COR-L47 (cell line): Measurements from ENCODE around the gene APMAP.

Experiments
- DNase-seq: peaks from one replicate; lab custom pipeline; 2025; lab: John Stamatoyannopoulos, UW

APMAP gene

DNA sequence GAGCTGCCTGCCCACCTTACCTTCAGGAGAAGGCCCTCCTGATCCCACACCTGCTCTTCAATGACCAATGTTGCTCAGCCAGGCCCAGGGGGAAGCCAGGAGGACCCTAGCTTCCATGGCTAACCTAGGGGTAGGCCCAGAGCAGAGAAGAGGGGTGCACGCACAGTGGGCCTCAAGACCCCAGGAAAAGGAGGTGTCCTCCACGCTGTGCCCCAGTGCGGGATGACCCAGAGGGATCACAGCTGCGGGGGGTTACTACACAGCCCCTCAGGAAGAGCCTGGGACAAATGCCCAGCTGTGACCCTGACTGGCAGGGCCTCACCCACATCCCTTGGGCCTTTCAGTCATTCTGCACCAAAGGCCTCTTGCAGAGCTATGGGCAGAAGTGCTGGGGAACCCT lies 31.6 kb upstream of the APMAP start:
- DNase-seq, result no peak

DNA sequence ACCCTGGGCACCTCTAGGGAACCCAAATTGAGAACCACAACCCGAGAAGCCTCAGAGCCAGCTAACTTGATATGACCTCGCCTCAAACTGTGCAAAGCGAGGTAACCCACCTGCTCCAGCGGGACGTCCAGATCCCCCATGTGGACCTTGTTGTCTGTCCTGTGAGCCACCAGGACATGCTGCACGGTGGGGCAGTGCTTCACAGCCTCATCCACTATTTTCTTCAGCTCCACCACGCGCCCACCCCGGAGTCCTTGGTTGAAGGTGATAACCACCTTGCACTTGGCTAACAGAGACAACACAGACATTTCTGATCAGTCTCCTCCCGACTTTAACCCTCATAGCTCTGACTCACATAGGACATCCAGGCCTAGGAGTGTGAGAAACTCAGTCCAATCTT lies 30.8 kb upstream of the APMAP start:
- DNase-seq, result no peak

DNA sequence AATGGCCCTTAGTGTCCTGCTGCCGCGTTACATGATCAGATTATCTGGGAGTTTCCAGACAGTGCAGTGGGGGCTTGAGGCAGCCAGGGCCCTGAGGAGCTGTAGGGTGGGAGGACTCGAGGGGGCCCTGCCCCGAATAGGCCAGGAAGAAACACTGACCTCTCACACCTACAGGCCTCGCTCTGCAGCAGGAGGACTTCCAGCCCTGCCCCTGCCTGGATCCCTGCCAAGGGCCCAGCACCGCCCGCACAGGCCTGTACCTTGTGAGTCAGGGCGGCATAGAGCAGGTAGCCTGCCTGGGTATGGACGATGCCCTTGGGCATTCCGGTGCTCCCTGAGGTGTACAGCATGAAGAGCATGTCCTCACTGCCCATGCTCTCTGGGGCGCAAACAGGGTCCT lies 30.1 kb upstream of the APMAP start:
- no peak for DNase-seq

DNA sequence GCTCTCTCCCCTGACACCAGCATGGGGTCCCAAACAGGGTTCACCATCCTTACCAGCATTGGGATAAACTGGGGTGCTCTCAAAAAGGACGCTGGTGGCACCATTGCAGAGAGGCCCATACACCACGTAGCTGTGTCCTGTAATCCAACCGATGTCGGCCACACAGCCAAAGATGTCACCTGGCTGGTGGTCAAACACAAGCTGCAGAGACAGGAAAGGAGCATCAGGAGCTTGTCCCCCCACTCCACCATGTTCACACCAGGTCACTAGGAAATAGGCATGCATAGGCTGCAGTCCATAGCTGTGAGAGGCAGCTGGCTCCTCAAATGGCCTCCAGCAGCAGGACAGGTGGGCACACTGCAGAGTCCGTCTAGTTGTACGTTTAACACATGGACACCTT lies 28.8 kb upstream of the APMAP start:
- DNase-seq, result no peak

GRCh38 chr20:25020901-25021301 lies 28.4 kb upstream of the APMAP start:
- no peak for DNase-seq

DNA sequence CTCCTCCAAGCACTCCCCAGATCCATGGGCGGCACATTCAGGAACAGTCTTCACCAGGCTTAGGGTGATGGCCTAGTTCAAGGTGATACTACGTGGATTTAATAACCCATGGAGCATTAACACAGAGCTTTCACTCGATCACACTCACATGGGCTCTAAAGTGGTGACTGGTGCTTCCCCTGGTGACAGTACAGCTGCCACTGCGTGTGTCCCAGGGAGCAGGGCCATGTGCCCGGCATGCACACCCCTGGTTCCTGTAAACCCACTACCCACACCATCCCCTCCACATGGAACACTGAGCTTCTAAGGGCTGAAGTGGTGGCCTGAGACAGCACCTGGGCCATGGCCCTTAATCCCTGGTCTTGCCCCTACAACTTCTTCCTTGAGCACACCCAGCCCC lies 27.8 kb upstream of the APMAP start:
- DNase-seq, result no peak

- no peak for DNase-seq
Observed at GRCh38 chr20:25019381-25020155, 27.0 kb upstream of the APMAP start.

GRCh38 chr20:25018841-25019240 lies 26.3 kb upstream of the APMAP start:
- DNase-seq, result no peak

GRCh38 chr20:25018425-25018824 lies 25.9 kb upstream of the APMAP start:
- DNase-seq, result no peak

GRCh38 chr20:25017257-25017803 lies 24.8 kb upstream of the APMAP start:
- peak; percentile 92 for DNase-seq

- no peak for DNase-seq
Observed at GRCh38 chr20:25016471-25016870, 23.9 kb upstream of the APMAP start.

DNA sequence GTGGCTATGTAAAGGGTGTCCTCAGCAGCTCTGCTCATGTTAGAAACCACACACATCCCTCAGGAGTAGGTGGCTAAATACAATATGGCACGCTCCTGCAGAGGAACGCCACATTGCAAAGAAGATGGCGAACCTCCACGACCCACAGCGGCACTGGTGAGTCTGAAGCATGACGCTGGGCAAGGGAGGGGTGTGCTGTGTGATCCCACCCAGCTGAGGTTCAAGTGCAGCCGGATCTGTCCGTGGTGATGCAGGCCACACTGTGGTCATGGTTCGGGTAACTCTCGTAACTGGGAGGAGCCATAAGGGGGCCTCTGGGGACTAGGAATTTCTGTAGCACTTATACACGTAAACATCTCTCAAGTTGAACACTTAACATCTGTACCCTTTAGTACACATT lies 23.4 kb upstream of the APMAP start:
- DNase-seq, result no peak

- no peak for DNase-seq
Observed at GRCh38 chr20:25014816-25015215, 22.3 kb upstream of the APMAP start.

DNA sequence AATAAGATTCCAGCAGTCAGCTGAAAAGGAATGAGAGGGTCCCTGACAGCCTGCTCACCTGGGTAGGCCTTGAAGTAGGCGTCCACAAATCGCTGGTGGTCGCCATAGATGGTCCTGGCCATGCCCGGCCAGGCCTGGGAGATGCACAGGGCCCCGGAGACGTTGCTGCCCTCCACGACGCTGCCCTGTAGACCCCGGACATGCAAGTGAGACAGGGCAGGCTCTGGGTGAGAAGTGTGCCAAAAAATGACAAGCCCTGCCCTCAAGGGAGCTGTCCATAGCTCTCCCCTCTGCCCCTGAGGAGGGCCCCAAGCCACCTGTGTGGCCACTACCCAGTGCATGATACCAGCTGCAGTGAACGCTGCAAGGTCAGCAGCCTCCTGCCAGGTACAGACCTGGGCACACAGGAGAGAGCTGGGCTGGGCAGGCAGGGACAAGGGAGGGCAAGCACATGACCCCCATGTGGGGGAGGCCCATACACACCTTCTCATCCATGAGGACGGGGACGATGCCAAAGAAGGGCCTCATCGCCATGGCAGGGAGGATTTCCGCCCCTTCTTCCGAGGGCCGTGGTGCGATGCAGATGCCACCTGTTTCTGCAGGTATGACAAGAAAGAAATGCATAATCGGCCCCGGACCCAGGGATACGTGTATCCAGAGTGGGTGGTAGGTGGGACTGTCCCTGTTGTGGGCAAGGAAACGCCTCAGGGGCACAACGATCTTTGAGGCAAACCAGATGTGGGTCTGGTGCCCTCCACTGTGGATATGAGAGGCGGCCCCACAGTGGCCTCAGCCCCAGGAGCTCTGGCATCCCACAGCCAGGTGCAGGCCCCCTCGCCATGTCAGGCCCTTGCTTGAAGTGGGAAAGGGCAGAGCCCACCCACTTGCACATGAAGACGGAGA lies 21.2 kb upstream of the APMAP start:
- DNase-seq, result no peak

DNA sequence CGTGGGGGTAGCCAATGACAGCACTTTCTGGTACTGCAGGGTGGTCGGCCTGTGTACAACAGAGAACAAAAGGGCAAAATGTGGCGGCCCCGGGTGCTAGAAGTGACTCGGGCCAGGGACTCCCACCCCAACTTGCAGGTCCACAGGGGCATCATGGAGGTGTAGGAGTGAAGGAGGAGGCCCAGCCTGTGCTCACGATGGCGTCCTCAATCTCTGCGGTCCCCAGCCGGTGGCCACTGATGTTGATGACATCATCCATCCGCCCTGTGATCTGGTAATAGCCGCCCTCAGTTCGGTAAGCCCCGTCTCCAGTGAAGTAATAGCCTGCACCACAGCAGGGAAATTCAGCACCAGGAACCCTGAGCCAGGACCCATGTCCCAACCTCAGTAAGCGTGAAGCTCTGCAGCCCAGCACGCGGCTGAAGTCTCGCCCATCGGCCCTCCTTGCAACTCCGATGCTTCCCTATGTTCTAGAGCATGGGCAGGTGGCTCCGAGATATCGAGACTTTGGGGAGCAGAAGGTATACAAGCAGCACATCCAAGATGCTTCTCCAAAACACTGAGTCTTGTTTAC lies 20.2 kb upstream of the APMAP start:
- no peak for DNase-seq

- DNase-seq, result no peak
Observed at GRCh38 chr20:25011831-25012241, 19.3 kb upstream of the APMAP start.

DNA sequence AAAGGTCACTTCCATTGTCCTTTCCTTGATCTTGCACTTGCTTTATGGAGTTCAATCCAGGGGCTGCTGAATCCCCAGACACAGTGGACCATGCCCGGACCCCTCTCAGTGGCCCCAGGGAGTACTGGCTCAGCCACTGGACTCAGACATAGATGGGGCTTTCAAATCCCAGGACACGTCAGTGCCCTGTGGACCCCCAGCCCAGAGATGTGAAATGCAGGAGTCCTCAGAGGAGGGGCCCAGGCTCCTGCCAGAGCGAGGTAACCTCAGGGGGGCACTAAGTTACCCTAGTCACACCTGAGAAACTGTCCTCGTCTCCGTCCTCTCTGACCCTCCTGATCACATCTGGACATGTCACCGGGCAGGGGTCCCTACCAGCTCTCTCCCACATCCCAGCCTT lies 18.7 kb upstream of the APMAP start:
- DNase-seq, result no peak

DNA sequence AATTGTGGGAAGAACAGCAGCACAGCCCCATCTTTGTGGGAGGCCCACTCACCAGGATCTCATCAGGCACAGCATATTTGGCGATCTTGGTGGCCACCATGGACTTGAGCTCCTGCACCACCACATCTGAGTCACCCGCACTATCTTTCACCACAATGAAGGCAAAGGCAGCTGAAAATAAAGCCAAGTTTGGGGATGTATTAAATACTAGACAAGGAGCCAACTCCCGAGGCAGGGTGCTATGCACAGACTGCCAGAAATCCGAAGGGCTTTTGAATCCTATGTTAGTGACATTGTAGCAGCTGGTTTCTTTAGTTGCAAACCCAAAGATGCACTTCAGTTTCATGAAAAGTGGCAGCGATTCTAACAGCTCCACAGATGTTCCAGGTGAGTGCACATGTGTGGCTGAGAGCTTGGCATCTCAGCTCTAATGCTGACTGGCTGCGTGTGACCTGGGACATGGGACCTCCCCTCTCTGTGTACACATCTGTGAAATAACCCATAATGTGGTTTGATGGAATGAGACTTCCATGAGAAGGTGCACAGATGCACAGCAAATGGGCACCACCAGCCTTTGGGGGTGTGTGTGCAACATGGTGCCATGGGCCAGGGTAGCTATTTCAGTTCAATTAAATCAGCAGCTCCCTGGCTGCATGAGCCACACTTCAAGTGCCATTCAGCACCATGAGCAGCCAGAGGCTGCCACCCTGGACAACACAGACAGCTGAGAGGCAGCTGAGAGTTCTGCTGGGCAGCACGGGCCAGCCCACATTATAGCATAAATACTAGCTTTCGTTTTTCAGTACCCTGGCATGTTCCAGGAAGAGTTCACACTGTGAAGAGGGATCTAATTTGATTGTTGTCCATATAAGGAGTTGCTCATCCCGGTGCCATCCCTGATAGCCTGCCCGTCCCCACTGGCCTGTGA lies 16.9 kb upstream of the APMAP start:
- no peak for DNase-seq

DNA sequence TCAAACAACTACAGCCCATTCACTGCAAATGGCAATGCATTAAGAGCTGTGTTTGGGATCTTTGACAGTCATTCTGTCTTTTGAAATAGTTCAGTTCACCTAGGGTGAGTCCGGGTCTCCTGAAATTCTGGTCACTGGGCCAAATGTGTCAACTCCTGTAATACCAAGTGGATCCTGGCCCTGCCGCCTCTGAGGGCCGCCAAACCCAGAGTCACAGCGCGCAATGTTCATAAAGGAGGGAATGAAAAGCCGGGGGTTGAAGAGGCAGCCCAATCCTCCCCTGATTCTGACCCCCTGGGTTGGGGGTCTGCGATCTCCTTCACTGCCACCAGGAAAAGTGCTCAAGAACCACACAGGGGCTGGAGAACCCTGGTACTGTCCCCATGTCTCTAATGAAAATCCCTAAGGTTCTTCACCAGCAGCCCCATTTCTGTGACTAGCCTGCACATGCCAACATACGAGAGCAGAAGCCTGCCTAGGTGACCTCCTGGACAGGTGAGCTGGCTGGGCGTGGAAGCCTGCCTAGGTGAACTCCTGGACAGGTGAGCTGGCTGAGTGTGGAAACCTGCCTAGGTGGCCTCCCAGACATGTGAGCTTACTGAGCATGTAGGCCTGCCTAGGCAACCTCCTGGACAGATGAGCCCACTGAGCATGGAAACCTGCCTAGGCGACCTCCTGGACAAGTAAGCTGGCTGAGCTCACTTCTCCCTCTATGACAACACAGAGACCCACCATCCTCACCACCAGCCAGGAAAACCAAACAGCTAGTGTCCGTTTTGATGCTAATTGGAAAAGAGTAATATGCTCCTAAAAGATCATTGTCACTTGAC lies 16.1 kb upstream of the APMAP start:
- no peak for DNase-seq

DNA sequence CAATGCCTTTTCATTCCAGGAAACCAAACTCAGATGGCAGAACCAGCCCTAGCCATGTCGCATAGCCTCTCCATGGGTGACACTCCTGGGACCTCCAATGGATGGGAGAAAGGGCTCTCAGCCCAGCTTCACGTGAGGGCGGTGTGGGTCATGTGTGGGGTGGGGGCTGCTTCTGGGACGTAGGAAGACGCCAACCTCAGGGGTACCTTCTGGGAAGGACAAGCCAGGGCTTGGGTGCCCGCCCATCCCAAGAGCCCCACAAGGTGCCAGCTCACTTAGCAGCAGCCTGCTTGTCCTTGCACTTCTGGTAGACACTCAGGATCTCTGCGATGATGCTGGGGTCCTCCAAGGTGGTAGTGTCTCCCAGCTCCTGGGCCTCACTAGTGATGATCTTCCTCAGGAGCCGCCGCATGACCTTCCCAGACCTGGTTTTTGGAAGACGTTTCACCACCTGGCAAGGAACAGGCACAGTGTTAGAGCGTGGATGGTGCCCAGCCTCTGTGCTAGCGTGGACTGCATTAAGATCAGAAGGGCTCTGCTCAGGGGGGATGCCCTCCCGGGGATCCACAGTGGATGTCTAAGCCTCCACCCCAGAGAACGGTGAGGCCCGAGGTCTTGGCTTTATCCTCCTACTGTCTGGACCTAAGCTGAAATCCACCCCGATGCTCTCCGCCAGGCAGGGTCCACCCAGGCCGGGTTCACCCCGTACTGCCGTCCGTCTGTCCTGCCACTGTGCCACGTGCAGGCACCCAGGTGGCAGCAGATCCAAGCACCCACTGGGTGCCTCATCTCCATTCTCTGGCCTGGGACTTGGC lies 15.1 kb upstream of the APMAP start:
- DNase-seq, result no peak
